GM12873 (cell line): Measurements from ENCODE around the gene TMPRSS6.

Experiments used
- TF ChIP-seq, protein P1 (sequence below): IDR thresholded peaks from 2 replicates; pipeline ENCODE4 v1.5.1; 2012; ENCODE audit warnings: low read depth, mild to moderate bottlenecking, moderate library complexity, low read length, control low read depth; ENCODE audit not compliant: insufficient read depth; ENCODE audit errors: missing control alignments

The TMPRSS6 gene

DNA sequence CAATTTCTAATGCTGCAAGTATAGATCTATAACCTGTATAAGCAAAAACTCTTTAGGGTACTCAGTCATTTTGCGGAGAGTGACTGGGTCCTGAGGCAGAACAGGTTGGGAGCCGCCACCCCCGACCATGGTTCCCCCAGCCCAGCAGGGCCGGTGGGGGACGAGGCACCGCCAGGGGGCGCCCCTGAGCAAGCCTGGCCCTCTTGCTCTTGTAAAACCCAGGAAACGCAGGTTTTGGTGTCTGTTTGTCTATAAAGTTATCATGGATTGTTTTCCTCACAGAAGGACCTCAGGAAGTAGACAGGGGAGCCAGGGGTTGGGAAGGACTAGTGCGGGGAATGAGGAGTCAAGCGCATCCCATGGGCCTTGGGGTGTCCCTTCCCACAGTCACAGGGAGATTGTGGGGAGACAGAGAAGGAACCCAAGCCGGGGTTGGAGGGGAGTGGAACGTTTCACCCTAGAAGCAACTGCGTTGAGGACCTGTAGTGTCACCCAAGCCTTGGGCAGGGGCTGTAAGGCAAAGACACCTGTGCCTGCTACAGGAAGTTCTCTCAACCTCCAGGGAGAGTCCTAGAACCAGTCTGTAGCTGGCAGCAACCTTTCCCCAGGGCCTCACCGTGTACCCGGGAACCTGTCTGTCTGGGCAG, 31.6 kb downstream of the TMPRSS6 start:
- TF ChIP-seq, protein P1, sequence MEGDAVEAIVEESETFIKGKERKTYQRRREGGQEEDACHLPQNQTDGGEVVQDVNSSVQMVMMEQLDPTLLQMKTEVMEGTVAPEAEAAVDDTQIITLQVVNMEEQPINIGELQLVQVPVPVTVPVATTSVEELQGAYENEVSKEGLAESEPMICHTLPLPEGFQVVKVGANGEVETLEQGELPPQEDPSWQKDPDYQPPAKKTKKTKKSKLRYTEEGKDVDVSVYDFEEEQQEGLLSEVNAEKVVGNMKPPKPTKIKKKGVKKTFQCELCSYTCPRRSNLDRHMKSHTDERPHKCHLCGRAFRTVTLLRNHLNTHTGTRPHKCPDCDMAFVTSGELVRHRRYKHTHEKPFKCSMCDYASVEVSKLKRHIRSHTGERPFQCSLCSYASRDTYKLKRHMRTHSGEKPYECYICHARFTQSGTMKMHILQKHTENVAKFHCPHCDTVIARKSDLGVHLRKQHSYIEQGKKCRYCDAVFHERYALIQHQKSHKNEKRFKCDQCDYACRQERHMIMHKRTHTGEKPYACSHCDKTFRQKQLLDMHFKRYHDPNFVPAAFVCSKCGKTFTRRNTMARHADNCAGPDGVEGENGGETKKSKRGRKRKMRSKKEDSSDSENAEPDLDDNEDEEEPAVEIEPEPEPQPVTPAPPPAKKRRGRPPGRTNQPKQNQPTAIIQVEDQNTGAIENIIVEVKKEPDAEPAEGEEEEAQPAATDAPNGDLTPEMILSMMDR = peak; percentile 98

DNA sequence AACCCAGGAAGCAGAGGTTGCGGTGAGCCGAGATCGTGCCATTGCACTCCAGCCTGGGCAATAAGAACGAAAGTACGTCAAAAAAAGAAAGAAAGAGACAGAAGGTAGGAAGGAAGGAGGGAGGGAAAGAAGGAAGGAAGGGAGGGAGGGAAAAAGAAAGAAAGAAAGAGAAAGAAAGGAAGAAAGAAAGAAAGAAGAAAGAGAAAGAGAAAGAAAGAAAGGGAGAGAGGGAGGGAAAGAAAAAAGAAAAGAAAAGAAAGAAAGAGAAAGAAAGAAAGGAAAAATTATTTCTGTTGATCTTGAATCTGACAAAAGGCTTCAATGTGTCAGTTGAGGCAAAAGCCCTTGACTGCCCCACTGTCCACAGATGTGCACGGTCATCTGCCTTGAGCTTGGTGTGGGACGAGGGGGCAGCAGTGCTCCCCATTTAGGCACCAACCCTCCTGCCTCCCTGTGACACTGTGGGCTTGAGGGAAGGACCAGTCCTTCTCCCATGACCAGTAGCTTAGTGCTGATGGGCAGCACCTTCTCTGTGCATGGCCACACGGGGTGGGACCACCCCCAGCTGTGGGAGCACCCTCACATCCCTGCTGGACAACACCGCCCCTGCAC, 33.6 kb downstream of the TMPRSS6 start:
- TF ChIP-seq, protein P1 = no peak

DNA sequence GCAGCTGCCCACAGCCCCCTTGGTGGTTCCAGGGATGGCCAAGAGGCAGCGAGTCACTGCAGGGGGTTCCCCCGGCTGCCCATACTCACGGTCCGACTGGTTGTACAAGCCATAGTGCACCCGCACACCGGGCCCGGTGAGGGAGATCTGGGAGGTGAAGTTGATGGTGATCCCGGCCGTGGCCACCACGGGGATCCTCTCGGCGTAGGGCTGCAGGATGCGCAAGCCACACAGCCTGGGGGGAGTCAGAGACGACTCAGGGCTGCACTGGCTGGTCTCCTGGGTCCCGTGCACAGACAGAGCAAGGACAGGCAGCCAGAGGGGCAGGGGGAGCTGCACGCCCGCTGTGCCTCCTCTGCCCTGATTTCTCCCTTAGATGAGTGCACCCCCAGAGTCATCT, 34.5 kb downstream of the TMPRSS6 start:
- TF ChIP-seq, protein P1 = no peak

DNA sequence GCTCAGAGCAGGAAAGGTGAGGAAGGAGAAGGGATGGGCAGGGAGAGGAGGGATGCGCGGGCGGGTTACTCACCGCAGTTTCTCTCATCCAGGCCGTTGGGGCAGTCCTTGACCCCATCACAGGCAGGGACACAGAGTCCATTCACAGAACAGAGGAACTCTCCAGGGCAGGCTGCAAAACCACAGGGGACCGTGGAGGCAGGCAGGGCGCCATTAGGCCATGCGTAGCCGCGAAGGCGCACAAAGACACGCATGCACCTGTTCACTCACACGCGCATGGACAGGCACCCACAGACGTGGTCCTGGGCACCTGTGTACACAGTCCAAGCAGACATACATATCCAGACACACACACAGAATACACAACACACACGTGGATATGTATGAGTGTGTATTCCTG, 35.0 kb downstream of the TMPRSS6 start:
- TF ChIP-seq, protein P1 = no peak

DNA sequence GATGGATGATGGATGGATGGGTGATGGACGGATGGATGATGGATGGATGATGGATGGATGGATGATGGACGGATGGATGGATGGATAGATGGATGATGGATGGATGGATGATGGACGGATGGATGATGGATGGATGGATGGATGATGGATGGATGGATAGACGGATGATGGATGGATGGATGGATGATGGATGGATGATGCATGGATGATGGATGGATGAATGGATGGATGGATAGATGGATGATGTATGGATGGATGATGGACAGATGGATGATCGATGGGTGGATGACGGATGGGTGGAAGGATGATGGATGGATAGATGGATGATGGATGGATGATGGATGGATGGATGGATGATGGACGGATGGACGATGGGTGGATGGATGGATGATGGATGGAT, 36.8 kb downstream of the TMPRSS6 start:
- TF ChIP-seq, protein P1 = no peak

DNA sequence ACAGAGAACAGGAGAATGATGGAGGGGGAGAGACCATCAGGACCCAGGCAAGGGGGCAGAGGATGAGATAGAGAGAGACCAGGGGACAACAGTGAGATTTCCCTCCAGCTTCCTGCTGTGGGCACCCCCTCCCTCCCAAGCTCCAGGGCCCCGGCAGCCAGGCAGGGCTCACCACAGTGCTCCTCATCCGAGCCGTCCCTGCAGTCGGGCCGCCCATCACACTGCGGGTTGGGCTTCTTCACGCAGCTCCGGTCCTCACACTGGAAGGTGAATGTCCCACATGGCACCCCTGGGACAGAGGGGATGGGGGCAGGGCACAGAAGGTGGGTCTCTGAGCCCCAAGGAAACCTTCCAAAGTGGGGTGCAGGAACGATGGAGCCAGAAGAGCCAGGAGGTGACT, 38.8 kb downstream of the TMPRSS6 start:
- TF ChIP-seq, protein P1 = no peak

DNA sequence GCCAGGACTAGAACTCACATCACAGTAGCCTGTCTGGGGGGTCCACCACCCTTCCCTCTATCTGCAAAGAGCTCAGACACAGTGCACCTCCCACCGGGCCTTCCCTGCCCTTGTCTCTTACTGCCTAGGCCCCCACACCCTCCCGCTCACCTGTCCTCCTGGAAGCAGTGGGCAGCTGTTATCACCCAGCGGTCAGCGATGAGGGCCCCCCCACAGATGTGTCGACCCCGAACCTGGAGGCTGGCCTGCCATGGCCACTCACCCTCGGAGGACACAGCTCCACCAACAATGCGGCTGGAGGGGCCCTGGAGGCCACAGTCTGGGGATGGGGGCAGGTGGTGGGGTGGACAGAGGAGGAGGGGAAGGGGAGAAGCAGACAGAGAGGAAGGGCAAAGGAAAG, 39.2 kb downstream of the TMPRSS6 start:
- TF ChIP-seq, protein P1 = no peak
